Measurements from ENCODE around the gene C2CD3. TPM values are rescaled to one million over a fixed set of nuclear protein-coding genes. Genes with fewer than 3 reads are reported as not detected.

C2CD3 gene
- total RNA-seq, 2 experiments from 2014 or later = 31.9 to 35.1 TPM

- no peak for TF ChIP-seq CTCF (IDR thresholded peaks at IDR 0.05)
- CTCF ChIA-PET = no interaction called here
Measured at GRCh38 chr11:73975479-73975757, 195.4 kb downstream of the C2CD3 start.

GRCh38 chr11:73974604-73975478, 196.0 kb downstream of the C2CD3 start:
- H3K4me3 Mint-ChIP-seq = peak overlapping the region; percentile 81
- peak overlapping the region; percentile 18 for H3K4me3 ChIP-seq (ENCODE audit: low read length)
- H3K36me3 ChIP-seq (ENCODE audit: insufficient read depth, low read length) = peaks cover 58% of the 10 kb centered on the region
- no peaks in the 10 kb centered on the region for H3K27me3 Mint-ChIP-seq
- ChIA-PET POLR2A (interaction anchor here (1.0 to 18.9 kb wide), 9 partner anchors 7 to 196 kb away, joined by 3 to 366 read pairs (median 19); partner anchors contain the start of genes C2CD3, PPME1, UCP2 and UCP3), CTCF (interaction anchor here (2.1 kb wide), 1 partner anchor 30 kb away, joined by 7 read pairs; no protein-coding TSS in a partner anchor)
- H3K4me1 ChIP-seq (ENCODE audit: insufficient read depth, low read length) = peaks cover 100% of the 10 kb centered on the region
- no peaks in the 10 kb centered on the region for H3K9me3 Mint-ChIP-seq
- no peaks in the 10 kb centered on the region for H3K9me3 ChIP-seq (ENCODE audit: control insufficient read depth in 1 of 2, insufficient read depth in 1 of 2, low read length in 2 of 2)
- H3K4me1 Mint-ChIP-seq (ENCODE audit: low read depth) = peaks cover 97% of the 10 kb centered on the region
- intact Hi-C loops (cut with DNase I, micrococcal nuclease) = loop anchor here (2.0 kb wide), 1 partner anchor 30 kb away; no protein-coding TSS in a partner anchor
- no peak for TF ChIP-seq CTCF (IDR thresholded peaks at IDR 0.05)
- peak in 2 of 14 experiments; percentile 22 to 27 for DNase-seq
- H3K27me3 ChIP-seq (ENCODE audit: control insufficient read depth in 1 of 2, insufficient read depth in 2 of 2, low read length in 2 of 2) = no peaks in the 10 kb centered on the region
- H3K27ac ChIP-seq (ENCODE audit: low read depth in 1 of 2, low read length in 2 of 2) = peak overlapping the region; percentile 28 to 96
- H3K36me3 Mint-ChIP-seq (ENCODE audit: low read depth) = peaks cover 75% of the 10 kb centered on the region
- ATAC-seq (ENCODE audit: poor library complexity) = no peak
- H3K27ac Mint-ChIP-seq = peak overlapping the region; percentile 98

More at GRCh38 chr11:73975479-73975757, 195.4 kb downstream of the C2CD3 start:
- H3K36me3 ChIP-seq (ENCODE audit: insufficient read depth, low read length) = peaks cover 63% of the 10 kb centered on the region
- no peak for ATAC-seq (ENCODE audit: poor library complexity)
- H3K27ac ChIP-seq (ENCODE audit: low read depth in 1 of 2, low read length in 2 of 2) = peak overlapping the region; percentile 28 to 96
- Mint-ChIP-seq H3K4me3 (peak overlapping the region; percentile 81), H3K4me1 (ENCODE audit: low read depth) (peaks cover 97% of the 10 kb centered on the region), H3K27ac (peak overlapping the region; percentile 98), H3K27me3 (no peaks in the 10 kb centered on the region), H3K9me3 (no peaks in the 10 kb centered on the region), H3K36me3 (ENCODE audit: low read depth) (peaks cover 81% of the 10 kb centered on the region)
- H3K27me3 ChIP-seq (ENCODE audit: control insufficient read depth in 1 of 2, insufficient read depth in 2 of 2, low read length in 2 of 2) = no peaks in the 10 kb centered on the region
- peak in 2 of 14 experiments; percentile 19 to 32 for DNase-seq
- POLR2A ChIA-PET = interaction anchor here (0.8 to 18.9 kb wide), 5 partner anchors 8 to 37 kb away, joined by 3 to 316 read pairs (median 137); no protein-coding TSS in a partner anchor
- H3K4me1 ChIP-seq (ENCODE audit: insufficient read depth, low read length) = peaks cover 100% of the 10 kb centered on the region
- no peaks in the 10 kb centered on the region for H3K9me3 ChIP-seq (ENCODE audit: control insufficient read depth in 1 of 2, insufficient read depth in 1 of 2, low read length in 2 of 2)
- H3K4me3 ChIP-seq (ENCODE audit: low read length) = no peak overlapping the region
- intact Hi-C loops (cut with DNase I, micrococcal nuclease) = loop anchor here (2.0 kb wide), 1 partner anchor 29 kb away; no protein-coding TSS in a partner anchor

- intact Hi-C loops (cut with DNase I, micrococcal nuclease) = no loop called here
- ATAC-seq (ENCODE audit: poor library complexity) = no peak
- Histone ChIP-seq H3K27me3 (ENCODE audit: control insufficient read depth in 1 of 2, insufficient read depth in 2 of 2, low read length in 2 of 2) (no peaks in the 10 kb centered on the region), H3K27ac (ENCODE audit: low read depth in 1 of 2, low read length in 2 of 2) (peak overlapping the region; percentile 56 to 72), H3K9me3 (ENCODE audit: control insufficient read depth in 1 of 2, insufficient read depth in 1 of 2, low read length in 2 of 2) (no peaks in the 10 kb centered on the region), H3K4me3 (ENCODE audit: low read length) (no peak overlapping the region), H3K4me1 (ENCODE audit: insufficient read depth, low read length) (peaks cover 100% of the 10 kb centered on the region), H3K36me3 (ENCODE audit: insufficient read depth, low read length) (peaks cover 38% of the 10 kb centered on the region)
- TF ChIP-seq CTCF (IDR thresholded peaks at IDR 0.05) = no peak
- Mint-ChIP-seq H3K4me1 (ENCODE audit: low read depth) (peaks cover 100% of the 10 kb centered on the region), H3K9me3 (no peaks in the 10 kb centered on the region), H3K4me3 (peak overlapping the region; percentile 56), H3K27ac (peak overlapping the region; percentile 98), H3K27me3 (no peaks in the 10 kb centered on the region), H3K36me3 (ENCODE audit: low read depth) (peaks cover 55% of the 10 kb centered on the region)
- ChIA-PET CTCF (interaction anchor here (0.7 to 2.1 kb wide), 5 partner anchors 9 to 32 kb away, joined by 3 to 7 read pairs (median 3); no protein-coding TSS in a partner anchor), POLR2A (interaction anchor here (0.7 to 18.9 kb wide), 9 partner anchors 8 to 57 kb away, joined by 3 to 366 read pairs (median 19); partner anchors contain the start of genes UCP2 and UCP3)
- DNase-seq = peak in 1 of 14 experiments; percentile 36
Measured at GRCh38 chr11:73972620-73973449, 198.0 kb downstream of the C2CD3 start.
